Stimulated activated naive B cell treated with anti-CD40 and anti-IgM and Interleukin-4, amounts not matched to agents 10 μg/mL and 1 μg/mL and 100 μg/mL, for 72 hours (primary cell): ENCODE results near the gene PLEKHM2.
"Not testable (repeated sequence)": the region's sequence is repeated elsewhere in the genome, so short reads cannot be mapped to it uniquely, and the experiment has no call there.

Source experiments
- ATAC-seq, 2 donors: fragments of 150-1000 bp; cut with Tn5 transposase; replicated peaks; 2 replicates each; pipeline ENCODE4 v1.10.0; 2021; ENCODE audit warnings: moderate library complexity in 1 of 2
- DNase-seq: peaks from one replicate; pipeline ENCODE4 v3.0.0; 2021
- H3K27ac Mint-ChIP-seq: one replicate; pipeline ENCODE4 v1.8.0; 2022; ENCODE audit warnings: mild to moderate bottlenecking, mixed read lengths
- H3K27me3 Mint-ChIP-seq, 2 donors: one replicate each; pipeline ENCODE4 v1.8.0; 2022; ENCODE audit warnings: mixed read lengths in 2 of 2
- H3K36me3 Mint-ChIP-seq, 2 donors: one replicate each; pipeline ENCODE4 v1.8.0; 2022; ENCODE audit warnings: mixed read lengths in 2 of 2, mild to moderate bottlenecking in 1 of 2
- H3K4me1 Mint-ChIP-seq, 2 donors: one replicate each; pipeline ENCODE4 v1.8.0; 2022; ENCODE audit warnings: mixed read lengths in 2 of 2, mild to moderate bottlenecking in 1 of 2
- H3K4me3 Mint-ChIP-seq, 2 donors: one replicate each; pipeline ENCODE4 v1.8.0; 2022; ENCODE audit warnings: mild to moderate bottlenecking in 2 of 2, mixed read lengths in 2 of 2, moderate library complexity in 1 of 2
- H3K9me3 Mint-ChIP-seq, 2 donors: one replicate each; pipeline ENCODE4 v1.8.0; 2022; ENCODE audit warnings: mixed read lengths in 2 of 2, mild to moderate bottlenecking in 1 of 2

PLEKHM2 gene

GRCh38 chr1:15684042-15684461, at the start of gene PLEKHM2:
Gene PLEKHM2, plus strand, starts transcription at chr1:15684320. Its CDS starts 239 bp downstream, at chr1:15684559.
- peak within 1 kb of the TSS; percentile 86 to 89 for H3K4me3 Mint-ChIP-seq

GRCh38 chr1:15636436-15636835, 47.7 kb upstream of the PLEKHM2 start:
- peaks cover 45 to 51% of the 10 kb centered on the region in 2 donors for H3K36me3 Mint-ChIP-seq
- H3K27me3 Mint-ChIP-seq: no peaks in the 10 kb centered on the region
- no peak for ATAC-seq
- DNase-seq: no peak
- no peak overlapping the region for H3K27ac Mint-ChIP-seq
- H3K4me3 Mint-ChIP-seq: no peak overlapping the region
- no peaks in the 10 kb centered on the region for H3K9me3 Mint-ChIP-seq
- peaks cover 3 to 10% of the 10 kb centered on the region in 2 donors for H3K4me1 Mint-ChIP-seq

More at GRCh38 chr1:15684042-15684461, at the start of gene PLEKHM2:
- no peaks in the 10 kb centered on the region for H3K27me3 Mint-ChIP-seq
- H3K9me3 Mint-ChIP-seq: peaks cover 0 to 2% of the 10 kb centered on the region in 2 donors
- DNase-seq (no peak), ATAC-seq (peak; percentile 68 to 75)
- peaks cover 40 to 77% of the 10 kb centered on the region in 2 donors for H3K4me1 Mint-ChIP-seq
- H3K36me3 Mint-ChIP-seq: peaks cover 7 to 10% of the 10 kb centered on the region in 2 donors
- H3K27ac Mint-ChIP-seq: peak within 1 kb of the TSS; percentile 95

GRCh38 chr1:15637826-15638225, 46.3 kb upstream of the PLEKHM2 start:
- Mint-ChIP-seq H3K9me3 (no peaks in the 10 kb centered on the region), H3K27me3 (no peaks in the 10 kb centered on the region), H3K27ac (no peak overlapping the region), H3K36me3 (peaks cover 49 to 52% of the 10 kb centered on the region in 2 donors), H3K4me3 (no peak overlapping the region), H3K4me1 (peaks cover 3 to 10% of the 10 kb centered on the region in 2 donors)
- ATAC-seq (no peak), DNase-seq (no peak)

GRCh38 chr1:15639262-15639661, 44.9 kb upstream of the PLEKHM2 start:
- no peaks in the 10 kb centered on the region for H3K9me3 Mint-ChIP-seq
- no peaks in the 10 kb centered on the region for H3K27me3 Mint-ChIP-seq
- no peak for ATAC-seq

GRCh38 chr1:15639931-15640330, 44.2 kb upstream of the PLEKHM2 start:
- Mint-ChIP-seq H3K9me3 (no peaks in the 10 kb centered on the region), H3K4me3 (no peak overlapping the region), H3K4me1 (peaks cover 3 to 10% of the 10 kb centered on the region in 2 donors), H3K36me3 (peaks cover 53 to 60% of the 10 kb centered on the region in 2 donors), H3K27ac (peak overlapping the region; percentile 69), H3K27me3 (no peaks in the 10 kb centered on the region)
- DNase-seq (no peak), ATAC-seq (no peak)

More at GRCh38 chr1:15639262-15639661, 44.9 kb upstream of the PLEKHM2 start:
- peaks cover 54 to 61% of the 10 kb centered on the region in 2 donors for H3K36me3 Mint-ChIP-seq
- H3K27ac Mint-ChIP-seq: no peak overlapping the region
- DNase-seq: no peak
- H3K4me3 Mint-ChIP-seq: no peak overlapping the region
- peaks cover 3 to 10% of the 10 kb centered on the region in 2 donors for H3K4me1 Mint-ChIP-seq

- Mint-ChIP-seq H3K36me3 (peaks cover 57 to 63% of the 10 kb centered on the region in 2 donors), H3K4me1 (peaks cover 5 to 15% of the 10 kb centered on the region in 2 donors), H3K27me3 (no peaks in the 10 kb centered on the region), H3K4me3 (no peak overlapping the region), H3K27ac (peak overlapping the region; percentile 80), H3K9me3 (no peaks in the 10 kb centered on the region)
- no peak for ATAC-seq
- DNase-seq: no peak
Measured at GRCh38 chr1:15640667-15641066, 43.5 kb upstream of the PLEKHM2 start.

- H3K27me3 Mint-ChIP-seq: no peaks in the 10 kb centered on the region
- no peak for DNase-seq
- peaks cover 4 to 6% of the 10 kb centered on the region in 2 donors for H3K4me1 Mint-ChIP-seq
- no peak for ATAC-seq
- H3K27ac Mint-ChIP-seq: no peak overlapping the region
- H3K9me3 Mint-ChIP-seq: no peaks in the 10 kb centered on the region
- no peak overlapping the region for H3K4me3 Mint-ChIP-seq
- peaks cover 43 to 54% of the 10 kb centered on the region in 2 donors for H3K36me3 Mint-ChIP-seq
Measured at GRCh38 chr1:15649937-15650336, 34.2 kb upstream of the PLEKHM2 start.

- Mint-ChIP-seq H3K4me1 (peaks cover 2% of the 10 kb centered on the region in 2 donors), H3K4me3 (no peak overlapping the region), H3K27me3 (no peaks in the 10 kb centered on the region), H3K27ac (no peak overlapping the region), H3K36me3 (peaks cover 38 to 49% of the 10 kb centered on the region in 2 donors), H3K9me3 (no peaks in the 10 kb centered on the region)
- no peak for DNase-seq
- ATAC-seq: no peak
Measured at GRCh38 chr1:15650433-15650832, 33.7 kb upstream of the PLEKHM2 start.

- not testable (repeated sequence) for H3K4me3 Mint-ChIP-seq, ATAC-seq, DNase-seq, H3K27me3 Mint-ChIP-seq, H3K27ac Mint-ChIP-seq, H3K4me1 Mint-ChIP-seq, H3K9me3 Mint-ChIP-seq
- peaks cover 33 to 49% of the 10 kb centered on the region in 2 donors for H3K36me3 Mint-ChIP-seq
Measured at GRCh38 chr1:15652130-15652529, 32.0 kb upstream of the PLEKHM2 start.

GRCh38 chr1:15654091-15654690, 29.9 kb upstream of the PLEKHM2 start:
- Mint-ChIP-seq H3K27me3 (no peaks in the 10 kb centered on the region), H3K4me3 (no peak overlapping the region), H3K4me1 (no peaks in the 10 kb centered on the region), H3K36me3 (peaks cover 26 to 36% of the 10 kb centered on the region in 2 donors), H3K27ac (no peak overlapping the region), H3K9me3 (no peaks in the 10 kb centered on the region)
- DNase-seq (no peak), ATAC-seq (no peak)

GRCh38 chr1:15656464-15656863, 27.7 kb upstream of the PLEKHM2 start:
- DNase-seq (no peak), ATAC-seq (no peak)
- no peaks in the 10 kb centered on the region for H3K9me3 Mint-ChIP-seq
- peaks cover 31 to 44% of the 10 kb centered on the region in 2 donors for H3K36me3 Mint-ChIP-seq
- no peak overlapping the region for H3K4me3 Mint-ChIP-seq
- H3K27ac Mint-ChIP-seq: no peak overlapping the region
- no peaks in the 10 kb centered on the region for H3K4me1 Mint-ChIP-seq
- no peaks in the 10 kb centered on the region for H3K27me3 Mint-ChIP-seq

GRCh38 chr1:15657021-15657420, 27.1 kb upstream of the PLEKHM2 start:
- Mint-ChIP-seq H3K4me3 (no peak overlapping the region), H3K27me3 (no peaks in the 10 kb centered on the region), H3K27ac (no peak overlapping the region), H3K36me3 (peaks cover 31 to 44% of the 10 kb centered on the region in 2 donors), H3K4me1 (no peaks in the 10 kb centered on the region), H3K9me3 (no peaks in the 10 kb centered on the region)
- no peak for DNase-seq
- ATAC-seq: no peak

GRCh38 chr1:15660151-15660550, 24.0 kb upstream of the PLEKHM2 start:
- ATAC-seq (no peak), DNase-seq (no peak)
- no peaks in the 10 kb centered on the region for H3K27me3 Mint-ChIP-seq
- peaks cover 32 to 41% of the 10 kb centered on the region in 2 donors for H3K36me3 Mint-ChIP-seq
- peaks cover 0 to under 1% of the 10 kb centered on the region in 2 donors for H3K4me1 Mint-ChIP-seq
- no peak overlapping the region for H3K4me3 Mint-ChIP-seq
- H3K9me3 Mint-ChIP-seq: no peaks in the 10 kb centered on the region
- peak overlapping the region; percentile 67 for H3K27ac Mint-ChIP-seq

- DNase-seq (no peak), ATAC-seq (no peak)
- Mint-ChIP-seq H3K27ac (no peak overlapping the region), H3K4me3 (no peak overlapping the region), H3K27me3 (no peaks in the 10 kb centered on the region), H3K36me3 (peaks cover 37 to 42% of the 10 kb centered on the region in 2 donors), H3K4me1 (peaks cover 0 to 7% of the 10 kb centered on the region in 2 donors), H3K9me3 (no peaks in the 10 kb centered on the region)
Measured at GRCh38 chr1:15662477-15662876, 21.6 kb upstream of the PLEKHM2 start.

- peaks cover 40 to 49% of the 10 kb centered on the region in 2 donors for H3K36me3 Mint-ChIP-seq
- no peak overlapping the region for H3K27ac Mint-ChIP-seq
- no peak overlapping the region for H3K4me3 Mint-ChIP-seq
- DNase-seq (no peak), ATAC-seq (no peak)
- no peaks in the 10 kb centered on the region for H3K27me3 Mint-ChIP-seq
- peaks cover 0 to 7% of the 10 kb centered on the region in 2 donors for H3K4me1 Mint-ChIP-seq
- H3K9me3 Mint-ChIP-seq: no peaks in the 10 kb centered on the region
Measured at GRCh38 chr1:15663925-15664324, 20.2 kb upstream of the PLEKHM2 start.
